Renal cortex interstitium (tissue), 11 donors: Measurements from ENCODE around the gene PYROXD2. TPM values are rescaled to one million over a fixed set of nuclear protein-coding genes. Genes with fewer than 3 reads are reported as not detected.

Experiments
- DNase-seq, 11 donors: peaks; one replicate each; pipeline ENCODE4 v3.0.0-alpha.2; 2013; ENCODE audit warnings: low read depth in 9 of 11, low spot score in 4 of 11; ENCODE audit errors: extremely low read depth in 1 of 11
- polyA plus RNA-seq, 3 donors: library from polyadenylated mRNA; unstranded; fragments of 120-200 nt; gene quantifications; one replicate each; pipeline ENCODE4 v1.2.1, GENCODE V29; 2013; ENCODE audit not compliant: insufficient read length in 3 of 3

PYROXD2 gene
- polyA plus RNA-seq, 3 donors = 24.4 to 33.0 (median 25.6) TPM

GRCh38 chr10:98380493-98381339 lies 34.3 kb downstream of the PYROXD2 start:
- DNase-seq = no peak

GRCh38 chr10:98378722-98379121 lies 36.3 kb downstream of the PYROXD2 start:
- DNase-seq = no peak

- DNase-seq = no peak
These were observed 37.4 kb downstream of the PYROXD2 start for GRCh38 chr10:98377536-98377935.

- no peak for DNase-seq
These were observed 38.0 kb downstream of the PYROXD2 start for GRCh38 chr10:98377001-98377400.

GRCh38 chr10:98376485-98376884 lies 38.5 kb downstream of the PYROXD2 start:
- DNase-seq = peak; percentile 31 to 78 (median 65)

- no peak for DNase-seq
These were observed 40.6 kb downstream of the PYROXD2 start for GRCh38 chr10:98374217-98374985.

- no peak for DNase-seq
These were observed 41.5 kb downstream of the PYROXD2 start for GRCh38 chr10:98373260-98374040.

GRCh38 chr10:98370831-98371820 lies 43.9 kb downstream of the PYROXD2 start:
- DNase-seq = no peak

- no peak for DNase-seq
These were observed 45.2 kb downstream of the PYROXD2 start for GRCh38 chr10:98369801-98370200.

- no peak for DNase-seq
These were observed 46.3 kb downstream of the PYROXD2 start for GRCh38 chr10:98368644-98369043.

- no peak for DNase-seq
These were observed 47.2 kb downstream of the PYROXD2 start for GRCh38 chr10:98367604-98368451.

- DNase-seq = no peak
These were observed 48.9 kb downstream of the PYROXD2 start for GRCh38 chr10:98366062-98366530.

- no peak for DNase-seq
These were observed 49.4 kb downstream of the PYROXD2 start for GRCh38 chr10:98365406-98366061.

GRCh38 chr10:98364432-98365102 lies 50.4 kb downstream of the PYROXD2 start:
- no peak for DNase-seq

GRCh38 chr10:98363220-98363619 lies 51.8 kb downstream of the PYROXD2 start:
- no peak for DNase-seq
